Peyer's patch (tissue), 4 donors: Measurements from ENCODE around the gene MYH10.

ENCODE experiments used
- CTCF ChIP-seq, 6 experiments: fragments of 450-650 bp in 4 of 6; fragments of 200-600 bp in 2 of 6; sonication (generic) in 1 of 6; IDR thresholded peaks; one replicate each; pipeline ENCODE4 v1.5.1; 2017 to 2019; ENCODE audit warnings: antibody characterized with exemption in 6 of 6, mild to moderate bottlenecking in 3 of 6, moderate library complexity in 1 of 6
- POLR2A ChIP-seq, 2 donors: fragments of 450-650 bp; IDR thresholded peaks; one replicate each; pipeline ENCODE4 v1.5.1; 2017; ENCODE audit warnings: antibody characterized with exemption in 2 of 2, mild to moderate bottlenecking in 2 of 2, moderate library complexity in 2 of 2

GRCh38 chr17:8679126-8679525 lies 48.6 kb upstream of the MYH10 start:
- TF ChIP-seq CTCF (IDR thresholded peaks at IDR 0.05) (no peak), POLR2A (IDR thresholded peaks at IDR 0.05) (no peak)
